Ovary (tissue), 3 donors: Measurements from ENCODE around the gene D2HGDH.

Source experiments
- CTCF ChIP-seq, 3 donors: fragments of 450-650 bp in 2 of 3; fragments of 200-600 bp in 1 of 3; IDR thresholded peaks; one replicate each; pipeline versions ENCODE4 v1.5.1 to v1.8.0; 2016 to 2022; ENCODE audit warnings: antibody characterized with exemption in 3 of 3, mild to moderate bottlenecking in 1 of 3
- EP300 ChIP-seq: sonication (generic); formaldehyde crosslinking; IDR thresholded peaks from one replicate; pipeline ENCODE4 v1.6.1; 2017; ENCODE audit warnings: antibody characterized with exemption
- POLR2A ChIP-seq: fragments of 450-650 bp; IDR thresholded peaks from one replicate; pipeline ENCODE4 v1.6.1; 2017; ENCODE audit warnings: antibody characterized with exemption, mild to moderate bottlenecking, moderate library complexity
- donor health status: DM: no; HTN: no; CAD: no.

- TF ChIP-seq POLR2A: no peak
- no peak for TF ChIP-seq CTCF (IDR thresholded peaks at IDR 0.05)
- TF ChIP-seq EP300: no peak
Measured at GRCh38 chr2:241751152-241751551, 16.7 kb downstream of the D2HGDH start.
